ENCODE results near the gene MTCH1. TPM values are rescaled to one million over a fixed set of nuclear protein-coding genes. Genes with fewer than 3 reads are reported as not detected.

The MTCH1 gene
- total RNA-seq, 1 experiment from 2014 or later, result 78.2 TPM

- no peak for DNase-seq (ENCODE audit: unreplicated experiment)
- H3K36me3 Mint-ChIP-seq (ENCODE audit: insufficient read depth, unreplicated experiment), result no peaks in the 10 kb centered on the region
- POLR2A ChIA-PET, result interaction anchor here (0.9 to 1.2 kb wide), 4 partner anchors 14 to 180 kb away, joined by 3 to 5 read pairs (median 3); partner anchors contain the start of gene MTCH1
- no peak for TF ChIP-seq CTCF (IDR thresholded peaks at IDR 0.05; ENCODE audit: unreplicated experiment)
- H3K9me3 Mint-ChIP-seq (ENCODE audit: unreplicated experiment), result no peaks in the 10 kb centered on the region
- H3K27ac Mint-ChIP-seq (ENCODE audit: low read depth, unreplicated experiment), result no peak overlapping the region
- CTCF ChIA-PET, result interaction anchor here (0.5 to 3.1 kb wide), 5 partner anchors 10 to 382 kb away, joined by 3 to 19 read pairs (median 3); no protein-coding TSS in a partner anchor
- no TSS peak for BruUV-seq (replicated peaks)
- no peaks in the 10 kb centered on the region for H3K4me1 Mint-ChIP-seq (ENCODE audit: insufficient read depth, unreplicated experiment)
- H3K27me3 Mint-ChIP-seq (ENCODE audit: insufficient read depth, unreplicated experiment), result peaks cover 3% of the 10 kb centered on the region
- no peak overlapping the region for H3K4me3 Mint-ChIP-seq (ENCODE audit: unreplicated experiment)
- intact Hi-C loops (cut with micrococcal nuclease), result no loop called here
Observed at GRCh38 chr6:37007340-37008043, 21.5 kb upstream of the MTCH1 start.

DNA sequence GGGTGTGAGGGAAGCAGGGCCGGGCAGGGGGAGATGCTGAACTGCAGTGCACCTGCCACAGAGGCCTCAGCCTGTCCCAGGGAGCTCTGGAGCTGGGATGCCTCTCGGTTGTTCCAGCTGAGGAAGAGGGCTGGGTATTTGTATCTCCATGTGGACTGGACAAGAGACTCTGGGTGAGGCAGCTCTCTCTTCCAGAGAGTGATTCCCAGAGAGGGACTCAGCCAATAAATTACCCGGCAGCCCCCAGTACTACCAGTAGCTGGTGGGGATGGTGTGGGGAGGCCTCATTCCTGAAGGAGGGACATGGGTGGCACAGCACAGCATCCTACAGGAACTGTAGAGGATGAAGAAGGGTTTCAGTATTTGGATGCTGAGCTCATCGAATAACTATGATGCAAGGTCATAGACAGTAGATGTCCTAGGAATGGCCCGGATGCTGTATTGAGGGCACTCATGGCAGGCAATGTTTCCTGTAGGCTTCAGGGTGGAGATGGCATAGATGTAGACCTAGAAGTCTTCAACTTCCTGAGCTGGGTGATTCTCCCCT lies 20.9 kb upstream of the MTCH1 start:
- H3K4me1 Mint-ChIP-seq (ENCODE audit: insufficient read depth, unreplicated experiment), result no peaks in the 10 kb centered on the region
- ChIA-PET CTCF (interaction anchor here (0.5 to 3.1 kb wide), 6 partner anchors 11 to 382 kb away, joined by 3 to 19 read pairs (median 3); no protein-coding TSS in a partner anchor), POLR2A (interaction anchor here (0.6 to 1.2 kb wide), 6 partner anchors 13 to 180 kb away, joined by 3 to 5 read pairs (median 3); partner anchors contain the start of genes MTCH1 and PPIL1)
- peaks cover 9% of the 10 kb centered on the region for H3K27me3 Mint-ChIP-seq (ENCODE audit: insufficient read depth, unreplicated experiment)
- intact Hi-C loops (cut with micrococcal nuclease), result no loop called here
- no peaks in the 10 kb centered on the region for H3K9me3 Mint-ChIP-seq (ENCODE audit: unreplicated experiment)
- no peak for TF ChIP-seq CTCF (IDR thresholded peaks at IDR 0.05; ENCODE audit: unreplicated experiment)
- no peak overlapping the region for H3K4me3 Mint-ChIP-seq (ENCODE audit: unreplicated experiment)
- no peaks in the 10 kb centered on the region for H3K36me3 Mint-ChIP-seq (ENCODE audit: insufficient read depth, unreplicated experiment)
- no peak overlapping the region for H3K27ac Mint-ChIP-seq (ENCODE audit: low read depth, unreplicated experiment)
- DNase-seq (ENCODE audit: unreplicated experiment), result no peak
- no TSS peak for BruUV-seq (replicated peaks)

DNA sequence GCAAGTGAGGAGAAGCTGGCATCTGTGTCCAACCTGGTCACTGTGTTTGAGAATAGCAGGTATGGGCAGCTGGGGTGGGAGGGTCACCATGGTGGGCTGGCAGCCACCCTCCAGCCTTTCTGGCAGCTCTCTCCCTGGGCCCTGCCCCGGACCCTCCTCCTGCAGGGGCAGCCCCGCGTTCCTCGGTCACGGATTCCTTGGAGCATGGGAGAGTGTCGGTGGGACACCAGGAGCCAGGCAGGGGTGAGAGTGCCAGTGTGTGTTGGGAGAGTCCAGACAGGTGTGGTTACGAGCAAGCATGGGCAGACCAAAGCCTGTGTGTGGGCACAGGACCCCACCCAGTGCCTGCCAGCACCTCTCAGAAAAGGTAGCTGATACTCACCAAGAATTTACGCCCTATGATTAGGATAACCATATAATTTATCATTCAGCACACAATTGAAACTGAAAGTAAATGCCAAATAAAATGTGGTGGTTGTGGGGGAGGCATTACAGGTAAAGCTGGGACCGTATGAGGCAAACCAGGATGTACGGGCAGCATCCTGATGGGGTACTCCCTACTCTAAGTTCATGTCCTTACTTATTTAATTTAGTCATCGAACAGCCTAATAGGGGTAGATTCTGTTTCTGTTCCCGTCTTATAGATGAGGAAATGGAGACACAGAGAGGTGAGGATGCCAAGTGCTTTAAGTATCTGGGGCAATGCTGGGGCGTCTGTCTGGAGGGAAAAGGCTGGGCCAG lies 20.0 kb upstream of the MTCH1 start:
- Mint-ChIP-seq H3K27me3 (ENCODE audit: insufficient read depth, unreplicated experiment) (peaks cover 18% of the 10 kb centered on the region), H3K36me3 (ENCODE audit: insufficient read depth, unreplicated experiment) (no peaks in the 10 kb centered on the region), H3K9me3 (ENCODE audit: unreplicated experiment) (no peaks in the 10 kb centered on the region), H3K27ac (ENCODE audit: low read depth, unreplicated experiment) (no peak overlapping the region), H3K4me3 (ENCODE audit: unreplicated experiment) (no peak overlapping the region), H3K4me1 (ENCODE audit: insufficient read depth, unreplicated experiment) (no peaks in the 10 kb centered on the region)
- no TSS peak for BruUV-seq (replicated peaks)
- intact Hi-C loops (cut with micrococcal nuclease), result no loop called here
- ChIA-PET CTCF (interaction anchor here (0.6 to 3.1 kb wide), 5 partner anchors 12 to 240 kb away, joined by 3 to 19 read pairs (median 5); no protein-coding TSS in a partner anchor), POLR2A (no interaction called here)
- TF ChIP-seq CTCF (IDR thresholded peaks at IDR 0.05; ENCODE audit: unreplicated experiment), result no peak
- no peak for DNase-seq (ENCODE audit: unreplicated experiment)

All from MCF 10A (cell line).